HG03196 (cell line): ENCODE measurements around the gene CLEC6A.
"Not testable (repeated sequence)": the region's sequence is repeated elsewhere in the genome, so short reads cannot be mapped to it uniquely, and the experiment has no call there.

Experiments
- ATAC-seq: cut with Tn5 transposase; IDR thresholded peaks from one replicate; pipeline ENCODE4 v1.9.1; 2021; ENCODE audit not compliant: unreplicated experiment

CLEC6A gene

GRCh38 chr12:8493084-8493483, 37.3 kb downstream of the CLEC6A start:
- peak; percentile 96 for ATAC-seq

- not testable (repeated sequence) for ATAC-seq
These were observed 39.9 kb downstream of the CLEC6A start for GRCh38 chr12:8495671-8496070.

- not testable (repeated sequence) for ATAC-seq
These were observed 40.3 kb downstream of the CLEC6A start for GRCh38 chr12:8496074-8496473.

- no peak for ATAC-seq
These were observed 43.9 kb downstream of the CLEC6A start for GRCh38 chr12:8499616-8500015.

- ATAC-seq = no peak
These were observed 46.0 kb downstream of the CLEC6A start for GRCh38 chr12:8501720-8502119.

GRCh38 chr12:8504351-8504750, 48.6 kb downstream of the CLEC6A start:
- no peak for ATAC-seq

- ATAC-seq = no peak
These were observed 51.8 kb downstream of the CLEC6A start for GRCh38 chr12:8507596-8507995.

GRCh38 chr12:8508223-8508622, 52.5 kb downstream of the CLEC6A start:
- no peak for ATAC-seq

GRCh38 chr12:8508910-8509841, 53.4 kb downstream of the CLEC6A start:
- no peak for ATAC-seq

GRCh38 chr12:8513256-8513655, 57.5 kb downstream of the CLEC6A start, which contains the start of gene CLEC4D:
Gene CLEC4D, plus strand, starts transcription at chr12:8513503. Its CDS starts 230 bp downstream, at chr12:8513733.
- no peak for ATAC-seq

GRCh38 chr12:8517971-8518370, 62.2 kb downstream of the CLEC6A start:
- ATAC-seq = no peak

GRCh38 chr12:8519171-8519570, 63.4 kb downstream of the CLEC6A start:
- no peak for ATAC-seq

GRCh38 chr12:8527250-8528130, 71.7 kb downstream of the CLEC6A start:
- no peak for ATAC-seq
